Activated T-cell treated with anti-CD3 and anti-CD28 coated beads, Interleukin-2, amount 50 U/mL, for 48 hours (primary cell): ENCODE results near the gene STN1.
A peak's percentile ranks its signal among the peaks of the same experiment; 100 is the strongest.

ENCODE experiments used
- DNase-seq, 2 experiments: peaks; one replicate each; pipeline ENCODE4 v3.0.0-alpha.2; 2020

STN1 gene

GRCh38 chr10:103892181-103892580 is 25.8 kb downstream of the STN1 start:
- DNase-seq, result no peak

GRCh38 chr10:103890688-103891087 is 27.3 kb downstream of the STN1 start:
- peak; percentile 10 to 11 for DNase-seq

- DNase-seq, result peak; percentile 45 to 59
Measured at GRCh38 chr10:103890194-103890658, 27.8 kb downstream of the STN1 start.

GRCh38 chr10:103889121-103889720 is 28.8 kb downstream of the STN1 start:
- peak in 1 of 2 experiments; percentile 3 for DNase-seq

GRCh38 chr10:103888113-103888841 is 29.7 kb downstream of the STN1 start:
- peak in 1 of 2 experiments; percentile 36 for DNase-seq

- DNase-seq, result no peak
Measured at GRCh38 chr10:103885617-103886016, 32.4 kb downstream of the STN1 start.

- no peak for DNase-seq
Measured at GRCh38 chr10:103884681-103885139, 33.3 kb downstream of the STN1 start.

GRCh38 chr10:103882285-103883007 is 35.5 kb downstream of the STN1 start:
- no peak for DNase-seq

GRCh38 chr10:103881416-103882284 is 36.3 kb downstream of the STN1 start:
- no peak for DNase-seq

GRCh38 chr10:103879831-103880230 is 38.2 kb downstream of the STN1 start:
- DNase-seq, result no peak

GRCh38 chr10:103879409-103879808 is 38.6 kb downstream of the STN1 start:
- no peak for DNase-seq

- no peak for DNase-seq
Measured at GRCh38 chr10:103877861-103878260, 40.1 kb downstream of the STN1 start.

GRCh38 chr10:103876155-103876554 is 41.8 kb downstream of the STN1 start:
- DNase-seq, result no peak

GRCh38 chr10:103874730-103875129 is 43.3 kb downstream of the STN1 start:
- DNase-seq, result no peak

GRCh38 chr10:103872137-103872931 is 45.6 kb downstream of the STN1 start:
- DNase-seq, result no peak

- no peak for DNase-seq
Measured at GRCh38 chr10:103871006-103871405, 47.0 kb downstream of the STN1 start.

- no peak for DNase-seq
Measured at GRCh38 chr10:103870516-103870915, 47.5 kb downstream of the STN1 start.

- DNase-seq, result no peak
Measured at GRCh38 chr10:103869336-103869735, 48.6 kb downstream of the STN1 start.

- no peak for DNase-seq
Measured at GRCh38 chr10:103868200-103868599, 49.8 kb downstream of the STN1 start.

- DNase-seq, result no peak
Measured at GRCh38 chr10:103861505-103861904, 56.5 kb downstream of the STN1 start.

GRCh38 chr10:103859161-103860086 is 58.6 kb downstream of the STN1 start:
- peak; percentile 74 for DNase-seq
